ENCODE data around the gene TC2N.
"Not testable (repeated sequence)": the region's sequence is repeated elsewhere in the genome, so short reads cannot be mapped to it uniquely, and the experiment has no call there.

The TC2N gene

GRCh38 chr14:91857614-91858013 lies 9.7 kb downstream of the TC2N start:
- Histone ChIP-seq H3K36me3 (ENCODE audit: control insufficient read depth, insufficient read depth, low read length) (no peaks in the 10 kb centered on the region), H3K27me3 (ENCODE audit: control insufficient read depth, insufficient read depth, low read length) (no peaks in the 10 kb centered on the region), H3K4me3 (ENCODE audit: low read length) (no peak overlapping the region), H3K4me1 (ENCODE audit: control insufficient read depth, insufficient read depth, low read length) (no peaks in the 10 kb centered on the region), H3K27ac (ENCODE audit: low read depth, low read length) (no peak overlapping the region), H3K9ac (ENCODE audit: low read length) (no peak overlapping the region)

GRCh38 chr14:91854327-91854934 lies 12.9 kb downstream of the TC2N start:
- H3K27me3 ChIP-seq (ENCODE audit: control insufficient read depth, insufficient read depth, low read length): no peaks in the 10 kb centered on the region
- H3K36me3 ChIP-seq (ENCODE audit: control insufficient read depth, insufficient read depth, low read length): no peaks in the 10 kb centered on the region
- H3K4me3 ChIP-seq (ENCODE audit: low read length): no peak overlapping the region
- H3K9ac ChIP-seq (ENCODE audit: low read length): no peak overlapping the region
- H3K27ac ChIP-seq (ENCODE audit: low read depth, low read length): peak overlapping the region; percentile 14
- H3K4me1 ChIP-seq (ENCODE audit: control insufficient read depth, insufficient read depth, low read length): no peaks in the 10 kb centered on the region

DNA sequence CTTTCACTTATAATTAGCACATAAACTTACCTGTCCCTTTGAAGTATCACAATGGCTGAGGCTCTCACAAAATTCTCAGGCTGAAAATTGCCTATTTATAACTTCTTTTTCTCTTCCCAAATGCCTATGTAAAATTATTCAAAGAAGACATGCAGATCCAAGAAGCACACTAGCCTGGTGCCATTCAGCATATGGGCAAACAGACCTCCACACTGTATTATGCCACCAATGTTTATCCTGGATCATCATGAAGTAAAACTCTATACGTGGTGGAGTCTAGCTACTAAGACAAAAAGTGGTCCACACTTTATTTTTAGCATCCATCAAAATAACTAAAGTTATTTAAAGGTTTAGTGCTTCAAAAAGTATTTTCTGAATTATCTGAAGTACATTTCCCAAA lies 15.8 kb downstream of the TC2N start:
- H3K27ac ChIP-seq (ENCODE audit: low read depth, low read length): no peak overlapping the region
- H3K36me3 ChIP-seq (ENCODE audit: control insufficient read depth, insufficient read depth, low read length): no peaks in the 10 kb centered on the region
- no peak overlapping the region for H3K4me3 ChIP-seq (ENCODE audit: low read length)
- no peak overlapping the region for H3K9ac ChIP-seq (ENCODE audit: low read length)
- H3K4me1 ChIP-seq (ENCODE audit: control insufficient read depth, insufficient read depth, low read length): no peaks in the 10 kb centered on the region
- no peaks in the 10 kb centered on the region for H3K27me3 ChIP-seq (ENCODE audit: control insufficient read depth, insufficient read depth, low read length)

DNA sequence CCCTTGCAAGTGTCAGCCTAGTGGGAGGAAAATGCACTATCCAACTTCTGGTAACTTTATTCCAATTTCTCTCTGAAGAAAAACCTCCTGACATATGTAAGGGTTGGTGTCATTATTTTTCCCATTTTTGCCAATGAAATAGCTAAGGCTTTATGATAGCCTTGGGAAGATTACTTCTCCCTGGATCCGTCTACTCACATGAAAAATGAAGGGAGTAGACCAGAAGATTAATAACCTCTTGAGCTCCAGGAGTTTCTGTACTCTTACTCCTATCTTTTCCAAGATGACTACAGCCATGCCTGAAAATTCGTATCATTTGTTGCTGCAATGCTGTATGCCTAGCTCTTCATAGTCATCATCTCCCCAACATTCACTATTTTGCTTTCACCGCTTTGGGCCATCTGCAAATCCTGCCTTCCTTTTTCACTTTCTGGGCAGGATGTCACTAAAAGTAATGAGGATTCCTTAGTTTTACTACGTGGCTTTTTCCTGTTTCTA lies 18.8 kb downstream of the TC2N start:
- Histone ChIP-seq H3K4me3 (ENCODE audit: low read length) (no peak overlapping the region), H3K27me3 (ENCODE audit: control insufficient read depth, insufficient read depth, low read length) (no peaks in the 10 kb centered on the region), H3K9ac (ENCODE audit: low read length) (no peak overlapping the region), H3K27ac (ENCODE audit: low read depth, low read length) (no peak overlapping the region), H3K36me3 (ENCODE audit: control insufficient read depth, insufficient read depth, low read length) (no peaks in the 10 kb centered on the region), H3K4me1 (ENCODE audit: control insufficient read depth, insufficient read depth, low read length) (no peaks in the 10 kb centered on the region)

DNA sequence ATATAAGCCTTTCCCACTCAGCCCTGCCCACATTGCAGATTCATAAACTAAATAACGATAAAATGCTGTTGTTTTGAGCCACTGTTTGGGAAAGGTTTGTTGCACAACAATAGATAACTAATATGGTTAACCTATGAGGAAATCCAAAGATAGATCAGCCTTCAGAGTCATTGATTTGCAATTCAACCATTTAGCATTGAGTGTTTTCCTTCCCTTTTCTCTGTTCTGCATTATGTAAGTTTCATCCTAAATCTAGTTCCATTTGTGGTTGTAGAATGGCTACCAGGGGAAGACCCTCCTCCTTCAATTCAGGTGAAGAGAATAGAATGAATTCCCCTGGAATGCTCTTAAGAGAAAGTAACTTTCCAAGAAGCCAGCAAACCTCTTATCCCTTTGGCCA lies 19.6 kb downstream of the TC2N start:
- Histone ChIP-seq H3K9ac (ENCODE audit: low read length) (no peak overlapping the region), H3K27ac (ENCODE audit: low read depth, low read length) (no peak overlapping the region), H3K4me3 (ENCODE audit: low read length) (no peak overlapping the region), H3K27me3 (ENCODE audit: control insufficient read depth, insufficient read depth, low read length) (no peaks in the 10 kb centered on the region), H3K36me3 (ENCODE audit: control insufficient read depth, insufficient read depth, low read length) (no peaks in the 10 kb centered on the region), H3K4me1 (ENCODE audit: control insufficient read depth, insufficient read depth, low read length) (no peaks in the 10 kb centered on the region)

- Histone ChIP-seq H3K27ac (ENCODE audit: low read depth, low read length) (no peak overlapping the region), H3K4me3 (ENCODE audit: low read length) (no peak overlapping the region), H3K9ac (ENCODE audit: low read length) (no peak overlapping the region), H3K36me3 (ENCODE audit: control insufficient read depth, insufficient read depth, low read length) (no peaks in the 10 kb centered on the region), H3K4me1 (ENCODE audit: control insufficient read depth, insufficient read depth, low read length) (no peaks in the 10 kb centered on the region), H3K27me3 (ENCODE audit: control insufficient read depth, insufficient read depth, low read length) (no peaks in the 10 kb centered on the region)
Observed at GRCh38 chr14:91845652-91846051, 21.7 kb downstream of the TC2N start.

- H3K9ac ChIP-seq (ENCODE audit: low read length); H3K4me3 ChIP-seq (ENCODE audit: low read length); H3K27ac ChIP-seq (ENCODE audit: low read depth, low read length); H3K36me3 ChIP-seq (ENCODE audit: control insufficient read depth, insufficient read depth, low read length); H3K27me3 ChIP-seq (ENCODE audit: control insufficient read depth, insufficient read depth, low read length); H3K4me1 ChIP-seq (ENCODE audit: control insufficient read depth, insufficient read depth, low read length): not testable (repeated sequence)
Observed at GRCh38 chr14:91845056-91845455, 22.3 kb downstream of the TC2N start.

DNA sequence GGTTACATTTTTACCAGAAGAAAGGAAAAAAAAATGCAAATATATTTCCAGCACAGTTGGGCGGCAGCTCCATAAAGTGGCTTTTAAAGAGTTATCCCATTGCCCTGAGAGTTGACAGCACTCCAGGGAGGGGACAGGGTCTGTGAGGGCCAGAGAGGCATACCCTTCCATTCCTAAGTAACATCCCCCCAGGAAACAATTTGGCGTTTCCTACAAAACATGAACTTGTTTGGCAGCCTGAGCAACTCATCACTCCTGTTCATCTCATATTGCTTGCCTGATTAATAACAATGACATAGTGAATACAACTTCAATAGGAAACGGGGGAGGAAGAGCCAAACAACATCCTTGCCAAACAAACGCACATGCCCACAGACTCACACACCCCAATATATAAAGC lies 23.3 kb downstream of the TC2N start:
- no peak overlapping the region for H3K4me3 ChIP-seq (ENCODE audit: low read length)
- H3K36me3 ChIP-seq (ENCODE audit: control insufficient read depth, insufficient read depth, low read length): no peaks in the 10 kb centered on the region
- no peak overlapping the region for H3K27ac ChIP-seq (ENCODE audit: low read depth, low read length)

GRCh38 chr14:91843437-91843836 lies 23.9 kb downstream of the TC2N start:
- Histone ChIP-seq H3K27me3 (ENCODE audit: control insufficient read depth, insufficient read depth, low read length) (no peaks in the 10 kb centered on the region), H3K4me3 (ENCODE audit: low read length) (no peak overlapping the region), H3K9ac (ENCODE audit: low read length) (no peak overlapping the region), H3K27ac (ENCODE audit: low read depth, low read length) (no peak overlapping the region), H3K36me3 (ENCODE audit: control insufficient read depth, insufficient read depth, low read length) (no peaks in the 10 kb centered on the region), H3K4me1 (ENCODE audit: control insufficient read depth, insufficient read depth, low read length) (no peaks in the 10 kb centered on the region)

More for the DNA sequence above, 23.3 kb downstream of the TC2N start:
- Histone ChIP-seq H3K27me3 (ENCODE audit: control insufficient read depth, insufficient read depth, low read length) (no peaks in the 10 kb centered on the region), H3K4me1 (ENCODE audit: control insufficient read depth, insufficient read depth, low read length) (no peaks in the 10 kb centered on the region), H3K9ac (ENCODE audit: low read length) (no peak overlapping the region)

DNA sequence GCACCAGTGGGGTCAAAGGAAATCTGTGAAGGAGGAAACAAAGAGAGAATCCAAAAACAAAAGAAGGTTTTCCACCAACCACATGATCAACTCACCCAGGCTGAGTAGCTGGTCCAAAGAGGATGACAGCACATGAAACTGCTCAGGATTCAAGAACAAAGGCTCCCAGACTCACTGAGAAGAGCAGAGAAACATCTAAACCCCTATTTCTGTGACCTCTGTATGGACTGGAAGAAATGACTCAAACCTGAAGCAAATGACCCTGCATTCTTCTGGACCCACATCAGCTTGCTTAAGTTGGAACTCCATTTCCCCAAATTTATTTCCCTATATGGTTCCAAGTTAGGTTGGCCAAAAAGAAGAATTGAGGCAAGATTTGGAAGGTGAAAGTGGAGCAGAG lies 26.3 kb downstream of the TC2N start:
- no peak overlapping the region for H3K27ac ChIP-seq (ENCODE audit: low read depth, low read length)
- H3K27me3 ChIP-seq (ENCODE audit: control insufficient read depth, insufficient read depth, low read length): no peaks in the 10 kb centered on the region
- H3K4me1 ChIP-seq (ENCODE audit: control insufficient read depth, insufficient read depth, low read length): no peaks in the 10 kb centered on the region
- no peaks in the 10 kb centered on the region for H3K36me3 ChIP-seq (ENCODE audit: control insufficient read depth, insufficient read depth, low read length)
- H3K4me3 ChIP-seq (ENCODE audit: low read length): no peak overlapping the region
- H3K9ac ChIP-seq (ENCODE audit: low read length): no peak overlapping the region

GRCh38 chr14:91839749-91840148 lies 27.6 kb downstream of the TC2N start:
- H3K27me3 ChIP-seq (ENCODE audit: control insufficient read depth, insufficient read depth, low read length): no peaks in the 10 kb centered on the region
- no peaks in the 10 kb centered on the region for H3K36me3 ChIP-seq (ENCODE audit: control insufficient read depth, insufficient read depth, low read length)
- H3K9ac ChIP-seq (ENCODE audit: low read length): no peak overlapping the region
- H3K4me3 ChIP-seq (ENCODE audit: low read length): no peak overlapping the region
- no peaks in the 10 kb centered on the region for H3K4me1 ChIP-seq (ENCODE audit: control insufficient read depth, insufficient read depth, low read length)
- H3K27ac ChIP-seq (ENCODE audit: low read depth, low read length): no peak overlapping the region

DNA sequence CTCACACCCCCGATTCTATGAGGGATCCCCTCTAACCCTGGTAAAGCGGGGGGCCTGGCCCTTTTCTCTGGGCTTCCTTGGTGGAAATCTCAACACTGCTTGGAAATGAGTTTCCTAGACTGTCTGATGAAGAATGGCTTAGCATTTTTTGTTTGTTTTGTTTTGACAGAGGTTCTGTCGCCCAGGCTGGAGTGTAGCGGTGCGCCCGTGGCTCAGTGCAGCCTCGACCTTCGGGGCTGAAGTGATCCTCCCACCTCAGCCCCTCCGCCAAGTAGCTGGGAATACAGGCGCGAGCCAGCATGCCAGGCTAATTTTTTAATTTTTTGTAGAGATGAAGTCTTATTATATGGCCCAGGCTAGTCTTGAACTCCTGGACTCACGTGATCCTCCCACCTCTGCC lies 30.3 kb downstream of the TC2N start:
- Histone ChIP-seq H3K36me3 (ENCODE audit: control insufficient read depth, insufficient read depth, low read length) (no peaks in the 10 kb centered on the region), H3K9ac (ENCODE audit: low read length) (peak overlapping the region; percentile 43), H3K4me1 (ENCODE audit: control insufficient read depth, insufficient read depth, low read length) (no peaks in the 10 kb centered on the region), H3K27ac (ENCODE audit: low read depth, low read length) (no peak overlapping the region), H3K27me3 (ENCODE audit: control insufficient read depth, insufficient read depth, low read length) (no peaks in the 10 kb centered on the region), H3K4me3 (ENCODE audit: low read length) (peak overlapping the region; percentile 66)

Measured in rectal smooth muscle tissue (tissue), 1 donor.